Astrocyte (in vitro differentiated cells and primary cell): ENCODE measurements around the gene PCYOX1L.

Source experiments
- EZH2 ChIP-seq: IDR thresholded peaks from 2 replicates; pipeline ENCODE4 v1.6.1; 2012; ENCODE audit warnings: mild to moderate bottlenecking, low read length, inconsistent platforms; ENCODE audit not compliant: insufficient read depth
- TF ChIP-seq, protein P1 (sequence below): IDR thresholded peaks from 2 replicates; pipeline ENCODE4 v1.5.1; 2011; ENCODE audit warnings: low read depth, mild to moderate bottlenecking, inconsistent platforms, low read length, moderate library complexity; ENCODE audit not compliant: insufficient read depth

DNA sequence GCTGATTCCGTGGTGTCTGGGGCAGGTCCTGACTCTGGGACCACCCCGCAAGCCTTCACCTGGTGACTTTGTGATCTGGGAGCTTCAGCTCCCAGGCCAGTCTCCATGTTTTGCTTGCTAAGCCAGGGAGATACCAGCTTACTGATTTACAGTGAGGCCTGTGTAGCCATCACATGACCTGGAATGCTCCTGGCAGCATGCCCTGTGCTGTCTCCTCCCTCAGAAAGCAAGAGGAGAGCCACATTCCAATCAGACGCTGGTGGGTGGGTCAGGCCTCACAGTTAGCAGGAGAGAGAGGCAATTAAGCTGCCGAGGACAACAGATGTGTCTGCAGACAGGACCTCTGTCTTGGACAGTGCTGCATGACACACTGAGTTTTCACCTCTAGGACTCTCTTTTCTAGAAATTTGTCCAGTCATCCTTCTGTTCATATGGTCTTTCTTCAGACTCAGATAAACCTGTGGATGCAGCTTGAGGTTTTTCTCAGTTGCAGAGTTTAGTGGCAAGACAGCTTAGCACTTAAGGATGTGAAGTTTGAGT lies 37.0 kb upstream of the PCYOX1L start:
- TF ChIP-seq, protein P1, sequence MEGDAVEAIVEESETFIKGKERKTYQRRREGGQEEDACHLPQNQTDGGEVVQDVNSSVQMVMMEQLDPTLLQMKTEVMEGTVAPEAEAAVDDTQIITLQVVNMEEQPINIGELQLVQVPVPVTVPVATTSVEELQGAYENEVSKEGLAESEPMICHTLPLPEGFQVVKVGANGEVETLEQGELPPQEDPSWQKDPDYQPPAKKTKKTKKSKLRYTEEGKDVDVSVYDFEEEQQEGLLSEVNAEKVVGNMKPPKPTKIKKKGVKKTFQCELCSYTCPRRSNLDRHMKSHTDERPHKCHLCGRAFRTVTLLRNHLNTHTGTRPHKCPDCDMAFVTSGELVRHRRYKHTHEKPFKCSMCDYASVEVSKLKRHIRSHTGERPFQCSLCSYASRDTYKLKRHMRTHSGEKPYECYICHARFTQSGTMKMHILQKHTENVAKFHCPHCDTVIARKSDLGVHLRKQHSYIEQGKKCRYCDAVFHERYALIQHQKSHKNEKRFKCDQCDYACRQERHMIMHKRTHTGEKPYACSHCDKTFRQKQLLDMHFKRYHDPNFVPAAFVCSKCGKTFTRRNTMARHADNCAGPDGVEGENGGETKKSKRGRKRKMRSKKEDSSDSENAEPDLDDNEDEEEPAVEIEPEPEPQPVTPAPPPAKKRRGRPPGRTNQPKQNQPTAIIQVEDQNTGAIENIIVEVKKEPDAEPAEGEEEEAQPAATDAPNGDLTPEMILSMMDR, result no peak
- TF ChIP-seq EZH2, result no peak
